ENCODE results near the gene PTPRK. TPM values are rescaled to one million over a fixed set of nuclear protein-coding genes. Genes with fewer than 3 reads are reported as not detected.

PTPRK gene
- total and polyA plus RNA-seq, 2 of the 13 experiments (the other 11 are each of a cell fraction or from before 2014, with no cell fraction given), result 43.6 to 98.3 TPM

- TF ChIP-seq ZBTB4 (CRISPR knock-in tag; IDR thresholded peaks at IDR 0.05; ENCODE audit: borderline replicate concordance) (peak; percentile 1; the same call in 1 of the 2 replicates), MBD4 (IDR thresholded peaks at IDR 0.05; ENCODE audit: borderline replicate concordance, low read length) (no peak), ZNF484 (CRISPR knock-in tag; IDR thresholded peaks at IDR 0.05; ENCODE audit: borderline replicate concordance, low read depth) (no peak), ZNF777 (CRISPR knock-in tag; IDR thresholded peaks at IDR 0.05) (0 out of 2 replicates have a peak, but pooled peaks have one; percentile 40), ZNF512 (CRISPR knock-in tag; IDR thresholded peaks at IDR 0.05) (no peak), ZNF605 (CRISPR knock-in tag; IDR thresholded peaks at IDR 0.05) (peak; percentile 60; the same call in 1 of the 2 replicates), ARNT (IDR thresholded peaks at IDR 0.05) (no peak), ZNF776 (CRISPR knock-in tag; IDR thresholded peaks at IDR 0.05) (peak; percentile 80; the same call in 1 of the 2 replicates), RBFOX2 (IDR thresholded peaks at IDR 0.05; ENCODE audit: low read depth, low read length) (peak; percentile 98), ZNF816 (CRISPR knock-in tag; IDR thresholded peaks at IDR 0.05; ENCODE audit: borderline replicate concordance) (peak; percentile 94), ATRX (CRISPR knock-in tag; IDR thresholded peaks at IDR 0.05; ENCODE audit: borderline replicate concordance) (no peak), ZSCAN12 (CRISPR knock-in tag; IDR thresholded peaks at IDR 0.05) (peak; percentile 79; the same call in 1 of the 2 replicates), ZNF713 (CRISPR knock-in tag; IDR thresholded peaks at IDR 0.05) (no peak), SNAPC2 (CRISPR knock-in tag; IDR thresholded peaks at IDR 0.05) (no peak)
- TF ChIP-seq, protein P1, sequence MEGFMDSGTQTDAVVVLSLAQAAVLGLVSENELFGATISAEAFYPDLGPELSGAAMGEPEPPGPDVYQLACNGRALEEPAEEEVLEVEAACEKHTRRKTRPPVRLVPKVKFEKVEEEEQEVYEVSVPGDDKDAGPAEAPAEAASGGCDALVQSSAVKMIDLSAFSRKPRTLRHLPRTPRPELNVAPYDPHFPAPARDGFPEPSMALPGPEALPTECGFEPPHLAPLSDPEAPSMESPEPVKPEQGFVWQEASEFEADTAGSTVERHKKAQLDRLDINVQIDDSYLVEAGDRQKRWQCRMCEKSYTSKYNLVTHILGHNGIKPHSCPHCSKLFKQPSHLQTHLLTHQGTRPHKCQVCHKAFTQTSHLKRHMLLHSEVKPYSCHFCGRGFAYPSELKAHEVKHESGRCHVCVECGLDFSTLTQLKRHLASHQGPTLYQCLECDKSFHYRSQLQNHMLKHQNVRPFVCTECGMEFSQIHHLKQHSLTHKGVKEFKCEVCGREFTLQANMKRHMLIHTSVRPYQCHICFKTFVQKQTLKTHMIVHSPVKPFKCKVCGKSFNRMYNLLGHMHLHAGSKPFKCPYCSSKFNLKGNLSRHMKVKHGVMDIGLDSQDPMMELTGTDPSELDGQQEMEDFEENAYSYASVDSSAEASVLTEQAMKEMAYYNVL (CRISPR knock-in tag; IDR thresholded peaks at IDR 0.05; ENCODE audit: borderline replicate concordance), result no peak; the same call in 1 of the 2 replicates
- TF ChIP-seq, protein P2, sequence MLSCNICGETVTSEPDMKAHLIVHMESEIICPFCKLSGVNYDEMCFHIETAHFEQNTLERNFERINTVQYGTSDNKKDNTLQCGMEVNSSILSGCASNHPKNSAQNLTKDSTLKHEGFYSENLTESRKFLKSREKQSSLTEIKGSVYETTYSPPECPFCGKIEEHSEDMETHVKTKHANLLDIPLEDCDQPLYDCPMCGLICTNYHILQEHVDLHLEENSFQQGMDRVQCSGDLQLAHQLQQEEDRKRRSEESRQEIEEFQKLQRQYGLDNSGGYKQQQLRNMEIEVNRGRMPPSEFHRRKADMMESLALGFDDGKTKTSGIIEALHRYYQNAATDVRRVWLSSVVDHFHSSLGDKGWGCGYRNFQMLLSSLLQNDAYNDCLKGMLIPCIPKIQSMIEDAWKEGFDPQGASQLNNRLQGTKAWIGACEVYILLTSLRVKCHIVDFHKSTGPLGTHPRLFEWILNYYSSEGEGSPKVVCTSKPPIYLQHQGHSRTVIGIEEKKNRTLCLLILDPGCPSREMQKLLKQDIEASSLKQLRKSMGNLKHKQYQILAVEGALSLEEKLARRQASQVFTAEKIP (CRISPR knock-in tag; IDR thresholded peaks at IDR 0.05; ENCODE audit: borderline replicate concordance), result no peak
- TF ChIP-seq, protein P3, sequence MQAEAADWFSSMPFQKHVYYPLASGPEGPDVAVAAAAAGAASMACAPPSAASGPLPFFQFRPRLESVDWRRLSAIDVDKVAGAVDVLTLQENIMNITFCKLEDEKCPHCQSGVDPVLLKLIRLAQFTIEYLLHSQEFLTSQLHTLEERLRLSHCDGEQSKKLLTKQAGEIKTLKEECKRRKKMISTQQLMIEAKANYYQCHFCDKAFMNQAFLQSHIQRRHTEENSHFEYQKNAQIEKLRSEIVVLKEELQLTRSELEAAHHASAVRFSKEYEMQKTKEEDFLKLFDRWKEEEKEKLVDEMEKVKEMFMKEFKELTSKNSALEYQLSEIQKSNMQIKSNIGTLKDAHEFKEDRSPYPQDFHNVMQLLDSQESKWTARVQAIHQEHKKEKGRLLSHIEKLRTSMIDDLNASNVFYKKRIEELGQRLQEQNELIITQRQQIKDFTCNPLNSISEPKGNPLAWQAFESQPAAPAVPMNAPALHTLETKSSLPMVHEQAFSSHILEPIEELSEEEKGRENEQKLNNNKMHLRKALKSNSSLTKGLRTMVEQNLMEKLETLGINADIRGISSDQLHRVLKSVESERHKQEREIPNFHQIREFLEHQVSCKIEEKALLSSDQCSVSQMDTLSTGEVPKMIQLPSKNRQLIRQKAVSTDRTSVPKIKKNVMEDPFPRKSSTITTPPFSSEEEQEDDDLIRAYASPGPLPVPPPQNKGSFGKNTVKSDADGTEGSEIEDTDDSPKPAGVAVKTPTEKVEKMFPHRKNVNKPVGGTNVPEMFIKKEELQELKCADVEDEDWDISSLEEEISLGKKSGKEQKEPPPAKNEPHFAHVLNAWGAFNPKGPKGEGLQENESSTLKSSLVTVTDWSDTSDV (CRISPR knock-in tag; IDR thresholded peaks at IDR 0.05), result no peak
These were observed at the start of gene PTPRK (continued) for GRCh38 chr6:128520436-128521281.

Measured in HepG2 (cell line).